ENCODE results near the gene APOL4.

Gene APOL4

GRCh38 chr22:36156515-36157419 is 44.8 kb downstream of the APOL4 start:
- TF ChIP-seq GATA2 (IDR thresholded peaks at IDR 0.05; ENCODE audit: low read depth, low read length), result no peak
- TF ChIP-seq GATA3 (IDR thresholded peaks at IDR 0.05; ENCODE audit: low read depth, low read length), result no peak

GRCh38 chr22:36156119-36156514 is 45.5 kb downstream of the APOL4 start:
- TF ChIP-seq GATA3 (IDR thresholded peaks at IDR 0.05; ENCODE audit: low read depth, low read length), result no peak

- no peak for TF ChIP-seq GATA3 (IDR thresholded peaks at IDR 0.05; ENCODE audit: low read depth, low read length)
- TF ChIP-seq GATA2 (IDR thresholded peaks at IDR 0.05; ENCODE audit: low read depth, low read length), result no peak
Observed at GRCh38 chr22:36155702-36156101, 45.9 kb downstream of the APOL4 start.

- TF ChIP-seq GATA3 (IDR thresholded peaks at IDR 0.05; ENCODE audit: low read depth, low read length), result no peak
- no peak for TF ChIP-seq GATA2 (IDR thresholded peaks at IDR 0.05; ENCODE audit: low read depth, low read length)
Observed at GRCh38 chr22:36154423-36154945, 47.1 kb downstream of the APOL4 start.

DNA sequence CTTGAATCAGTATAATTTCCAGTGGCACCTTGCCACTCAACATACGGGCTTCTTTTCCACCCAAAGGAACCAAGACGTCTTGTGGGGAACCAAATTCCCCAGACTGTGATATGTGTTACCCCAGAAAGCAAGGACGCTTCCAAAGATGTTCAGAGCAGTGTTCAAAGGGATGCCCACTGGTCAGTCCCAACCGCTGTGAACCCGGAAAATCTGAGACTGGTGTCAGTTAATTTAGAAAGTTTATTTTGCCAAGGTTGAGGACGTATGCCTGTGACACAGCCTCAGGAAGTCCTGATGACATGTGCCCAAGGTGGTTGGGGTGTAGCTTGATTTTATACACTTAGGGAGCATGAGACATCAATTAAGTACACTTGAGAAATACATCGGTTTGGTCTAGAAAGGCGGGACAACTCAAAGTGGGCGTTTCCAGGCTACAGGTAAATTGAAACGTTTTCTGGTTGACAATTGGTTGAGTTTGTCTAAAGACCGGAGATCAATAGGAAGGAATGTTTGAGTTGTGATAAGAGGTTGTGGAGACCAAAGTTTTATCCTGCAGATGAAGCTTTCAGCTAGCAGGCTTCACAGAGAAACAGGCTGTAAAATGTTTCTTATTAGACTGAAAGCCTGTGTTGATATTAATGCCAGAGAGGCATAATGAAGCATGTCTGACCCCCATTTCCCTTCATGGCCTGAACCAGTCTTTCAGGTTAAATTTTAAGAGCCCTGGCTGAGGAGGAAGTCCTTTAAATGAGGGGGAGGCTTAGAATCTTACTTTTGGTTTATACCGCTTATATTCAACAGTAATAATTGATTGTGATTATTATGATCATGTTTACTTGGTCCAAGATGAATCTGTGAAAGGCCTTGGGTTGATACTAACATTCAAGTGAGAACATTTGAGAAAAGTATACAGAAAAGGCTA is 47.8 kb downstream of the APOL4 start:
- TF ChIP-seq GATA2 (IDR thresholded peaks at IDR 0.05; ENCODE audit: low read depth, low read length) (no peak), GATA3 (IDR thresholded peaks at IDR 0.05; ENCODE audit: low read depth, low read length) (no peak)

- TF ChIP-seq GATA2 (IDR thresholded peaks at IDR 0.05; ENCODE audit: low read depth, low read length), result no peak
- TF ChIP-seq GATA3 (IDR thresholded peaks at IDR 0.05; ENCODE audit: low read depth, low read length), result no peak
Observed at GRCh38 chr22:36152088-36152487, 49.5 kb downstream of the APOL4 start.

- TF ChIP-seq GATA3 (IDR thresholded peaks at IDR 0.05; ENCODE audit: low read depth, low read length) (no peak), GATA2 (IDR thresholded peaks at IDR 0.05; ENCODE audit: low read depth, low read length) (no peak)
Observed at GRCh38 chr22:36151006-36151595, 50.5 kb downstream of the APOL4 start.

DNA sequence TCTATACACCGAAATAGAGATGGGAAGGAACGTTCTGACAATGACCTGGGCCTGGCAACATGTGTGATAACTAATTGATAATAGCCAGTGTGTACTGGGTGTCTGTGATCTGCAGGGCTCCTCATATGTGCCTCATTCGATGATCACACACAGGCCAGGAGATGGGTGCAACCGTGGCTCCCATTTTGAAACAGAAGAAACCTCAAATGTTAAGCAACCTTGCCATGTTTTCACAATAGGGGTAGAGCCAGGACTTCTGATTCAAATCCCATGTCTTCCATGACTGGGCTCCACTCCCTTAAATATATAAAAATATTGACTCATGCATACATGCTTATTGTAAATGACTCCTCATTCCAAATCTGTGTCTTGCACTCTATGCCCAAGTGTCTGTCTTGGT is 52.2 kb downstream of the APOL4 start:
- TF ChIP-seq GATA2 (IDR thresholded peaks at IDR 0.05; ENCODE audit: low read depth, low read length) (no peak), GATA3 (IDR thresholded peaks at IDR 0.05; ENCODE audit: low read depth, low read length) (no peak)

- TF ChIP-seq GATA3 (IDR thresholded peaks at IDR 0.05; ENCODE audit: low read depth, low read length) (no peak), GATA2 (IDR thresholded peaks at IDR 0.05; ENCODE audit: low read depth, low read length) (no peak)
Observed at GRCh38 chr22:36148411-36148810, 53.2 kb downstream of the APOL4 start.

DNA sequence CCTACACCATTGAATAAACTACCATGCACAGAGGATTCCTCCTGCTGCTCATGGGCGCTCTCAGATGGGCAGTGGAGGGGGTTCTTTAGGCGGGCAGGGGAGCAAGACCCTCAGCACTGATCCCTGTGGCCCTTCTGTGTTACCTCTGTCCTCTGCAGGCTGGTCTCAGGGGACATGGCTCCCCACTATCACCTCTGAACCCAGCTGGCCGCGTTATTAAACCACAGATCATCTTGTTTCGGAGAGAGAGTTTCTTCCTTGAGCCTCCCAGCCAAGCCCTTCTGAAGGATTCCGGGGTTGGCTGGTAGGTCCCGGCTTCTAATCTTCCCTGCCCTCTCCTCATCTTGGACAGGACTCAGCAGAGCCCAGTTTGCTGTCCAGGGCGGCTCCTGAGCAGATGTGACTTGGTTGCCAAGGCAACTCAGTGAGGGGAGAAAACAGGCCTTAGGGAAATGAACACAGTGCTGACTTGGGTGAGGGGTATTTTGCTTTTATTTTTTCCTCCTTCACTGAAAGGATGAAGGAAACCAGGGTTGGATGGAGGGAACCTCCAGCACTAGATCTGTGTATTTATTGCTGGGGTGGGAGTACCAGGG is 54.3 kb downstream of the APOL4 start:
- TF ChIP-seq GATA2 (IDR thresholded peaks at IDR 0.05; ENCODE audit: low read depth, low read length), result no peak
- TF ChIP-seq GATA3 (IDR thresholded peaks at IDR 0.05; ENCODE audit: low read depth, low read length), result no peak

- TF ChIP-seq GATA2 (IDR thresholded peaks at IDR 0.05; ENCODE audit: low read depth, low read length), result no peak
- TF ChIP-seq GATA3 (IDR thresholded peaks at IDR 0.05; ENCODE audit: low read depth, low read length), result no peak
Observed at GRCh38 chr22:36145881-36146280, 55.7 kb downstream of the APOL4 start.

- TF ChIP-seq GATA2 (IDR thresholded peaks at IDR 0.05; ENCODE audit: low read depth, low read length), result no peak
- no peak for TF ChIP-seq GATA3 (IDR thresholded peaks at IDR 0.05; ENCODE audit: low read depth, low read length)
Observed at GRCh38 chr22:36144886-36145541, 56.6 kb downstream of the APOL4 start.

DNA sequence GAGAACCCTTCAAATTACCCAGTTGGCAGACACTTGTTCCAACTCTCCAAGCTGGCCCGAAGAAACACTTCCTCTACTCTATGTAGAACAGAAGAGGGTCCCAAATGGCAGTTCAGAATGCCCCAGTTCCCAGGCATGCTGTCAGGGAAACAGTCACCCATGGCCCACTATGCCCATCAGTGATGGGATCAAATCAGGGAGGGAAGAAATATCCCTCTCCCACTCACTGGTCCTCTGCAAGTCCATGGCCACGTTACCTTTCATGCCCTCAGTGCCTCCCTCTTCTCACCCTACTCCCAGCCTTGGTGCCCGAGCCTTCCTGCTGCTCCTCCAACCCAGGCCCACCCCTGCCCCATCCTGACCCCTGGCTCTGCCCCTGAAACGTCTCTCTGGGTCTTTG is 57.7 kb downstream of the APOL4 start:
- TF ChIP-seq GATA3 (IDR thresholded peaks at IDR 0.05; ENCODE audit: low read depth, low read length) (no peak), GATA2 (IDR thresholded peaks at IDR 0.05; ENCODE audit: low read depth, low read length) (no peak)

All from SH-SY5Y (cell line).